ENCODE measurements around the gene RXRA. TPM values are rescaled to one million over a fixed set of nuclear protein-coding genes. Genes with fewer than 3 reads are reported as not detected.
A peak's percentile ranks its signal among the peaks of the same experiment; 100 is the strongest.

RXRA gene
- total and polyA plus RNA-seq, 9 donors = 19.0 to 44.4 (median 32.0) TPM

DNA sequence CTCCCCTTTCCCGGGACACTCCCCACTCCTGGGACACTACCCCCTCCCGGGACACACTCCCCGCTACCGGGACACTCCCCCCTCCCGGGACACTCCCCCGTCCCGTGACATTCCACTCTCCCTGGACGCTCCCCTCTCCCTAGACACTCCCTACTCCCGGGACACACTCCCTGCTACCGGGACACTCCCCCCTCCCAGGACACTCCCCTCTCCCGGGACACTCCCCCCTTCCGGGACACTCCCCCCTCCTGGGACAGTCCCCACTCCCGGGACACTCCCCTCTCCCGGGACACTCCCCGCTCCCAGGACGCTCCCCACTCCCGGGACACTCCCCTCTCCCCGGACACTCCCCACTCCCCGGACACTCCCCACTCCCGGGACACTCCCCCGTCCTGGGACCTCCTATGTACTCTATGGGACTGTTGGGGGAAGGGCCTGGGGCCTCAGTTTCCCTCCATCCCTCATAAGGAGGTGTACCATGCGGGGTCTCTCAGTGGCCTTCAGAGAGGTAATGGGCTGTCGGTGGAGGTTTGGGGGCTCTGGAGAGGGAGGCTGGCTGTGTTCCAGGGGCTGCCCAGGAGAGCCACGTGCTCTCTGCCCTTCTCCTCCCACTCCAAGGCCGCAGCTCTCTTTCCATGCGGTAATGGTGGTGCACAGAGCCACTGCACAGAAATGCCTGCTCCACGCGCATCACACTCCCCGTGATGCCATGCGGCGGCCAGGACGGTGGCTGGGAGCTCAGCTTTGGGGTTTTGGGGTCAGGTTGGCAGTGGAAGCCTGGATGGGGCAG lies 96.2 kb downstream of the RXRA start:
- peaks cover 74% of the 10 kb centered on the region for H3K36me3 ChIP-seq (ENCODE audit: control insufficient read depth, insufficient read depth, low read length)
- no peak overlapping the region for H3K27ac ChIP-seq (ENCODE audit: low read length)
- peaks cover 60% of the 10 kb centered on the region for H3K4me1 ChIP-seq (ENCODE audit: control insufficient read depth, insufficient read depth, low read length)

DNA sequence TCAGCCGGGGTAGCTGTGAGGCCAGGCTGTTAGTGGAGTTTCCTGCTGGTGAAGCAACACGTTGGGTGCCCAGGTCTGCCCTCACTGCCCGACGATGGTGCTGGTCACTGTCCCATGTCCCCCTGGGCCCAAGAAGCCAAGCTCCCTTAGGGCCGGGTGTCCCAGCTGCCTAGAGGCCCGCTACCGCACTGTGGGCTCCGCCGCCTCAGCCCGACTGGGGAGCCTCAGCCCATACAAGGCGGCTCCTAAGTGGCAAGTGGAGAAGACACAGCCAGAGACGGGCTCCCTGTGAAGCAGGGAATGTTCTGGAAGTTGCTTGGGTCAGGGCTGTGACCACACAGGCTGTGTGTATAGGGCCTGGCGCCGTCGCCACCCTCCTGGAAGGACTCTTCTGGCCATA lies 96.9 kb downstream of the RXRA start:
- DNase-seq = no peak
- H3K9me3 ChIP-seq (replicated peaks; ENCODE audit: control insufficient read depth, low read depth, low read length) = no peaks in the 10 kb centered on the region
- H3K4me3 ChIP-seq (ENCODE audit: low read length) = no peak overlapping the region
- WGBS (ENCODE audit: insufficient coverage) = 85% methylated on average over 9 of the region's 15 CpGs
- H3K27me3 ChIP-seq (ENCODE audit: control insufficient read depth, insufficient read depth, low read length) = no peaks in the 10 kb centered on the region
- peaks cover 58% of the 10 kb centered on the region for H3K4me1 ChIP-seq (ENCODE audit: control insufficient read depth, insufficient read depth, low read length)
- H3K27ac ChIP-seq (ENCODE audit: low read length) = peak overlapping the region; percentile 13
- peaks cover 70% of the 10 kb centered on the region for H3K36me3 ChIP-seq (ENCODE audit: control insufficient read depth, insufficient read depth, low read length)

More for the DNA sequence above, 96.2 kb downstream of the RXRA start:
- WGBS (ENCODE audit: insufficient coverage) = 75% methylated on average over 21 of the region's 32 CpGs
- H3K27me3 ChIP-seq (ENCODE audit: control insufficient read depth, insufficient read depth, low read length) = no peaks in the 10 kb centered on the region
- no peak overlapping the region for H3K4me3 ChIP-seq (ENCODE audit: low read length)
- no peaks in the 10 kb centered on the region for H3K9me3 ChIP-seq (replicated peaks; ENCODE audit: control insufficient read depth, low read depth, low read length)
- no peak for DNase-seq

DNA sequence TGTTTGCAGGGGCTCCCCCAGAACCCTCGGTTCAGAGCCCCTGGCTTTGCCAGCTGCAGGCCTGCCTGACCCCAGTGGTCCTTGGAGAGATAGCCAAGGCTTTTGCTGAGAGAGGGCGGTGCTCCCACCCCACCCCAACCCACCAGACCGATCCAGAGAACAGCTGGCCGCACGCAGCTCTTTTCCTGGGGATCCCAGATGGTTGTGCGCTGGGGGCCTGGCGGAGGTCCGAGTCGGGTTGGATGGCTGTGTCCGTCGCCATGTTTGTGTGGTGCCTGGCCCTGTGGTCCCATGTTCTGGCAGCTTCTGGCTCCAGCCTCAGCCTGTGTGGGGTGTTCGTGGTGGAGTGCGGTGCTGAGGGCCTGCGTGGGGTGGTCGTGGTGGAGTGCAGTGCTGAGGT lies 97.5 kb downstream of the RXRA start:
- no peak overlapping the region for H3K4me3 ChIP-seq (ENCODE audit: low read length)
- peak overlapping the region; percentile 13 for H3K27ac ChIP-seq (ENCODE audit: low read length)
- H3K27me3 ChIP-seq (ENCODE audit: control insufficient read depth, insufficient read depth, low read length) = no peaks in the 10 kb centered on the region
- DNase-seq = peak; percentile 61
- H3K36me3 ChIP-seq (ENCODE audit: control insufficient read depth, insufficient read depth, low read length) = peaks cover 68% of the 10 kb centered on the region
- 86% methylated on average over 5 of the region's 15 CpGs for WGBS (ENCODE audit: insufficient coverage)
- H3K9me3 ChIP-seq (replicated peaks; ENCODE audit: control insufficient read depth, low read depth, low read length) = no peaks in the 10 kb centered on the region
- H3K4me1 ChIP-seq (ENCODE audit: control insufficient read depth, insufficient read depth, low read length) = peaks cover 53% of the 10 kb centered on the region

DNA sequence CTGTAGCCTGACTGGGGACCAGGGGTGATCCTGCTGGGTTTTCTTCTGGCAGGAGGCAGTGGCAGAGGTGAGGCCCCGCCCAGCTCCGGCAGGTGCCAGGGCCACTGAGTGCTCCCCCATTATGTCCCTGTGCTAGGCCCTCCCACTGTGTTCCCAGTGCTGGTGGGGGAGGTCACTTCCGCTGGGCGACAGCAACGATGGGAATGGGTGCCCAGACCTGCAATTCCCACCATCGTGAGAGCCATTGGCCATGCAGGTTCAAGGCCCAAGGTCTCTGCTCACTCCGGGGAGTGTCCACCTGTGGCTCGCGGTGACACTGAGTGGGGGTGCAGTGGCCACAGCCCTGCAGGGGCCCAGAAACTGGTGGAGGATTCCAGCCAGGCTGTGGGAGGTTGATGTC lies 98.6 kb downstream of the RXRA start:
- H3K27me3 ChIP-seq (ENCODE audit: control insufficient read depth, insufficient read depth, low read length) = no peaks in the 10 kb centered on the region
- H3K36me3 ChIP-seq (ENCODE audit: control insufficient read depth, insufficient read depth, low read length) = peaks cover 72% of the 10 kb centered on the region
- DNase-seq = no peak
- no peak overlapping the region for H3K4me3 ChIP-seq (ENCODE audit: low read length)
- H3K4me1 ChIP-seq (ENCODE audit: control insufficient read depth, insufficient read depth, low read length) = peaks cover 44% of the 10 kb centered on the region
- WGBS (ENCODE audit: insufficient coverage) = 79% methylated on average over 8 of the region's 9 CpGs
- H3K27ac ChIP-seq (ENCODE audit: low read length) = no peak overlapping the region
- no peaks in the 10 kb centered on the region for H3K9me3 ChIP-seq (replicated peaks; ENCODE audit: control insufficient read depth, low read depth, low read length)

DNA sequence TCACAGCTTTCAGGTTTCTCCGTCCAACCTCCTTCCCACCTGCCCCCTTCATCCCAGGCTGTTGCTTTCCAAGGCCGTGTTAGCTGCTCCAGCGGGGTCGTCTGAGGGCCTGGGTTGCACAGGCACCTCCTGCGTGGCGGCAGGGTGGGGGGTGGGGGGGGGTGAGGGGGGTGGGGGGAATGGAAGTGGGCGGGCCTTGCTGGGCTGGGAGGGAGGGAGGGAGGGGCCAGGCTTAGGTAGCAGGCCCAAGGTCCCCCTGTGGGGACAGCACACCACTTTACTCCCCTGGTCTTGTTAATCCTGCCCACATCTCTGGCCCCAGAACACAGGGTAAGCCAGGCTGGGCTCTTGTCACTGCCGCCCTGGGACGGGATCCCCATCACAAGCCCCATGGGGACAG lies 99.1 kb downstream of the RXRA start:
- DNase-seq = no peak
- no peaks in the 10 kb centered on the region for H3K9me3 ChIP-seq (replicated peaks; ENCODE audit: control insufficient read depth, low read depth, low read length)
- H3K36me3 ChIP-seq (ENCODE audit: control insufficient read depth, insufficient read depth, low read length) = peaks cover 70% of the 10 kb centered on the region
- H3K4me1 ChIP-seq (ENCODE audit: control insufficient read depth, insufficient read depth, low read length) = peaks cover 44% of the 10 kb centered on the region
- H3K27ac ChIP-seq (ENCODE audit: low read length) = no peak overlapping the region
- H3K4me3 ChIP-seq (ENCODE audit: low read length) = no peak overlapping the region
- no peaks in the 10 kb centered on the region for H3K27me3 ChIP-seq (ENCODE audit: control insufficient read depth, insufficient read depth, low read length)
- whole genome bisulfite sequencing (ENCODE audit: insufficient coverage) = no CpG with 5 or more reads among the region's 9 CpGs

DNA sequence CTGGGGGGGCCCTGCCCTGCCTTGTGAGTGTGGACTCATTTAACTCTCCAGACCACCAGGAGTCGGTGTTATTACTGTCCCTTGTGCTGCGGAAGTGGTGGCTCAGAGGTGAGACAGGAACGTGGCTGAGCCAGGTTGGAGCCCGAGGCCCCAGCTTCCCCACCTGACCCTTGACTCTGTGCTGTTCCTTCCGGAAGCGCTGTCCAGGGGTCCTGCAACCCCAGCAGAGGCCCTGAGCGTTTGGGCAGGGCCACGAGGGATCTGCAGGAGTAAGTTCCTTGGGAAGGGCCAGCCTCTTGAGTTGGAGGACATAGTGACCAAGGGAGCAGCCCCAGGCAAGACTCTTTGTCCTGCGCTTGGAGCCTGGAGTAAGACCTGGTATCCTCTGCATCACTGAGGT lies 99.6 kb downstream of the RXRA start:
- no peaks in the 10 kb centered on the region for H3K9me3 ChIP-seq (replicated peaks; ENCODE audit: control insufficient read depth, low read depth, low read length)
- H3K4me3 ChIP-seq (ENCODE audit: low read length) = no peak overlapping the region
- peaks cover 69% of the 10 kb centered on the region for H3K36me3 ChIP-seq (ENCODE audit: control insufficient read depth, insufficient read depth, low read length)
- WGBS (ENCODE audit: insufficient coverage) = 64% methylated on average over 9 of the region's 9 CpGs
- H3K4me1 ChIP-seq (ENCODE audit: control insufficient read depth, insufficient read depth, low read length) = peaks cover 44% of the 10 kb centered on the region
- H3K27me3 ChIP-seq (ENCODE audit: control insufficient read depth, insufficient read depth, low read length) = no peaks in the 10 kb centered on the region
- DNase-seq = no peak
- H3K27ac ChIP-seq (ENCODE audit: low read length) = no peak overlapping the region

DNA sequence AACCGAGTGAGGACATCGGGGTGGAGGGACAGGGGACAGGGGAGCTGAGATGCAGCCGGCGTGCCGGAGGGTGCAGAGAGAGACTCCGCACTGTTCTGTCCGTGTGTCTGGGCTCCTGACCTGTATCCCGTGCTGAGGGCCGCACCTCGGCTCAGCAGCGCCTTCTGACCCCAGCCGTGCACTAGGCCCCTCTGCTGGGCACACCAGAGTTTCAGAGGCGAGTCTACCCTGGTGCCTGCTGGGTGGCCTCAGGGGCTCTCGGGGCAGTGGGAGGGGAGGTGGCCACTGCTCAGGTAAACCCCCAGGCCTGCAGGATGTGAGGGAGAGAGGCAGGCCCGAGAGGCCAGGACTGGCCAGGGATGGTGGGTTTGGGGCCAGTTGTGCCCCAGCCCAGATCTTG lies 100.2 kb downstream of the RXRA start:
- Histone ChIP-seq H3K9me3 (replicated peaks; ENCODE audit: control insufficient read depth, low read depth, low read length) (no peaks in the 10 kb centered on the region), H3K27me3 (ENCODE audit: control insufficient read depth, insufficient read depth, low read length) (no peaks in the 10 kb centered on the region), H3K4me3 (ENCODE audit: low read length) (no peak overlapping the region), H3K27ac (ENCODE audit: low read length) (no peak overlapping the region), H3K36me3 (ENCODE audit: control insufficient read depth, insufficient read depth, low read length) (peaks cover 62% of the 10 kb centered on the region), H3K4me1 (ENCODE audit: control insufficient read depth, insufficient read depth, low read length) (peaks cover 50% of the 10 kb centered on the region)
- WGBS (ENCODE audit: insufficient coverage) = 81% methylated on average over 14 of the region's 15 CpGs
- DNase-seq = no peak

DNA sequence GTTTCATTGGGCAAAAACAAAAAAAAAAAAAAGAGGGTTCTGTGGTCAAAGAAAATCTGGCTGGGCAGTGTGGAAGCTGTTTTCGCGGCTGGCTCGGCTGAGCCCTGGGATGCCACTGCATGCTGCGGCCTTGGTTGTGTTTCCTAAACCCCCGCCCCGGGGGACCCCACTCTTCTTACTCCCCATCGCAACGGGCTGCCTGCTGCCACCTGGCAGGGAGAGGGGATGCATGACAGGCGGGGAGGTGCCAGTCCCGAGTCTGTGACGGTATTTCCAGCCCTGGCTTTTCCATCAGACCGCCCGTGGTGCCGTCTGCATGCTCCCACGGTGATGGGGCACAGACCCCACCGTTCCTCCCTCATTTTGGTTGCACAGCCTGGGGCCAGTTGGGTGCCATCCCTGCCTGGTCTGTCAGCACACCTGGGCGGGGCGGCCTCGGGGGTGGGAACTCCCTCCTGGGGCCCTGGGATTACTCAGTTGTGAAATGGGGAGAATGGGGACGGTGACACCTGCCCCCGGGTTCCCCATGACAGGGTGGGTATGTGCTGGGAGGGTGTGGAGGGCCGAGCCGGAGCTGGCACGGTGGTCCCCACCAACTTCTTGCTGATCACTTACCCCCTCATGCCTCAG lies 101.0 kb downstream of the RXRA start:
- peaks cover 56% of the 10 kb centered on the region for H3K4me1 ChIP-seq (ENCODE audit: control insufficient read depth, insufficient read depth, low read length)
- no peaks in the 10 kb centered on the region for H3K9me3 ChIP-seq (replicated peaks; ENCODE audit: control insufficient read depth, low read depth, low read length)
- no peaks in the 10 kb centered on the region for H3K27me3 ChIP-seq (ENCODE audit: control insufficient read depth, insufficient read depth, low read length)
- no peak overlapping the region for H3K4me3 ChIP-seq (ENCODE audit: low read length)
- H3K36me3 ChIP-seq (ENCODE audit: control insufficient read depth, insufficient read depth, low read length) = peaks cover 58% of the 10 kb centered on the region
- no peak overlapping the region for H3K27ac ChIP-seq (ENCODE audit: low read length)
- DNase-seq = no peak
- 67% methylated on average over 13 of the region's 24 CpGs for WGBS (ENCODE audit: insufficient coverage)

DNA sequence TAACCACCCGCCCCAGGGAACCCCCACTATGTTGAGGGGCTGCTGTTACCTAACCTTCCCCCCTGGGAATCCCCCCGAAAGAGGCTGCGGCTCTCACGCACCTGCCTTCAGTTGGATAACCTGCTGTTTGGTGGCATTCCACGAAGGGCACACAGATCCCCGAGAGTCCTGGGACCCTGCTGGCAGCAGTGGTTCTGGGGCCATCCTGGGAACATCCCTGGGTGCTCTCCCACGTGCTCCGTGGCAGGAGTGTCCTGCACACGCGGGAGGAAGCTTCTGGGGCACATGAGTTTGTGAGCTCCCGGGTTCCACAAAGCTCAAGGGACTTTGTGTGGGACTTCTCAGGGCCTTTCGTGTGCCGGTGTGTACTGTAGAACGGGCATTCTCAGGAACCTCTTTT lies 102.3 kb downstream of the RXRA start:
- no peak for DNase-seq
- Histone ChIP-seq H3K9me3 (replicated peaks; ENCODE audit: control insufficient read depth, low read depth, low read length) (no peaks in the 10 kb centered on the region), H3K36me3 (ENCODE audit: control insufficient read depth, insufficient read depth, low read length) (peaks cover 50% of the 10 kb centered on the region), H3K27ac (ENCODE audit: low read length) (no peak overlapping the region), H3K4me3 (ENCODE audit: low read length) (no peak overlapping the region), H3K4me1 (ENCODE audit: control insufficient read depth, insufficient read depth, low read length) (peaks cover 58% of the 10 kb centered on the region), H3K27me3 (ENCODE audit: control insufficient read depth, insufficient read depth, low read length) (no peaks in the 10 kb centered on the region)
- 80% methylated on average over 14 of the region's 14 CpGs for WGBS (ENCODE audit: insufficient coverage)

DNA sequence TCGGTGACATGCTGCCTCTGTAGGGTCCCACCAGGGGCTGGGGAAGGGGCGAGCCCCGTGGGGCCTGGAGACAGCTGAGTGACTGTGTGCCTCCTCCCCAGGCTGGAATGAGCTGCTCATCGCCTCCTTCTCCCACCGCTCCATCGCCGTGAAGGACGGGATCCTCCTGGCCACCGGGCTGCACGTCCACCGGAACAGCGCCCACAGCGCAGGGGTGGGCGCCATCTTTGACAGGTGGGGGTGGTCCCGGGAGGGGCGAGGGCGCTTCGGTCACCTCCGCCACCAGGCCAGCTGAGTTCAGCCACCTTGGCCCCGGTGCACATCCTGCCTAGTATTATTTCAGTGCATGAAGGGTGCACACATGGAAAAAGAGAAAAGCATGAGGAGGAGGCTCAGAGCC lies 102.8 kb downstream of the RXRA start:
- H3K9me3 ChIP-seq (replicated peaks; ENCODE audit: control insufficient read depth, low read depth, low read length) = no peaks in the 10 kb centered on the region
- peaks cover 49% of the 10 kb centered on the region for H3K36me3 ChIP-seq (ENCODE audit: control insufficient read depth, insufficient read depth, low read length)
- no peak for DNase-seq
- no peak overlapping the region for H3K4me3 ChIP-seq (ENCODE audit: low read length)
- peaks cover 58% of the 10 kb centered on the region for H3K4me1 ChIP-seq (ENCODE audit: control insufficient read depth, insufficient read depth, low read length)
- 82% methylated on average over 12 of the region's 20 CpGs for WGBS (ENCODE audit: insufficient coverage)
- H3K27ac ChIP-seq (ENCODE audit: low read length) = no peak overlapping the region
- no peaks in the 10 kb centered on the region for H3K27me3 ChIP-seq (ENCODE audit: control insufficient read depth, insufficient read depth, low read length)
